Measurements from ENCODE around the gene PRSS12.

DNA sequence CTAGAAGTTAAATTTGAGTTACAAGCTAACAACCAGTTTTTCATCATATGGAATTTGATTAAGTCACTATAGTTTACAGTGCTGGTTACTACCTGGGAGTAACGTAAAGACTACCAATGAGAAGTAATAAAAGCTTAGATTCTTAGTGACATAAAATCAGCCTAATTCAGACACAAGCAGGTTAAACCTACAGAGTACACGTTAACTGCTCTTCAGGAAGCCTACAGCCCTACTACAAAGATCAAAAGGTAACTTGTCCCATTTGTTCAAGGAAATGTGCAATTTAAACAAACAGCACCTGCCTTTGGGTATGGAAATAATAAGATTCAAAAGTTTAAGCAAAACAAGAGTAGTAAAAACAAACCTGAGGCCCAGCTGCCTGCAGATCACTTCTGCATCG is 21.5 kb downstream of the PRSS12 start:
- no peak for TF ChIP-seq EZH2phosphoT487 (IDR thresholded peaks at IDR 0.05; ENCODE audit: insufficient read depth, low read depth)
- TF ChIP-seq EZH2 (IDR thresholded peaks at IDR 0.05; ENCODE audit: insufficient read depth, poor library complexity, severe bottlenecking) = no peak
